NOMO-1 (cell line): Measurements from ENCODE around the gene SPACA7.
"Not testable (repeated sequence)": the region's sequence is repeated elsewhere in the genome, so short reads cannot be mapped to it uniquely, and the experiment has no call there.

Source experiments
- DNase-seq, 2 experiments: peaks; one replicate each; lab custom pipeline; 2025; ENCODE audit not compliant: unreplicated experiment in 2 of 2; lab: John Stamatoyannopoulos, UW

The SPACA7 gene

DNA sequence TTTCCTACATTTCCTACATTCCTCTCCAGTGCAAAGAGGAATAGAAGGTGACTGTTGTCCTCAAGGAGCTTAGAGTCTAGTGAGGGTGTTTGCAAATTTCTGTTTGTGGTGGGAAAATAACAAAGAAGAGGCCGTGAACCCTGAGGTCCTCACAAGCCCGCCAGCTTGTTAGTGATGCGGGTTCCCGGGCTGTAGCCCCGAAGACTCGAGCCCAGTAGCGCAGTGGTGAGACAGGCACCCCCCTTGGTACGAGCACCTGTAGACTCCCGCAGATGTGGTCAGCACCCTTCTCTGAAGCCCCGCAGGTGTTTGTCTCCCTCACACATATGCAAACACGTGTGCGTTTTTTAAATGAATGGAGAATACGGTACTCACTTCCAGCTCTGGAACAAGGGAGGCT, 26.5 kb upstream of the SPACA7 start:
- no peak for DNase-seq

DNA sequence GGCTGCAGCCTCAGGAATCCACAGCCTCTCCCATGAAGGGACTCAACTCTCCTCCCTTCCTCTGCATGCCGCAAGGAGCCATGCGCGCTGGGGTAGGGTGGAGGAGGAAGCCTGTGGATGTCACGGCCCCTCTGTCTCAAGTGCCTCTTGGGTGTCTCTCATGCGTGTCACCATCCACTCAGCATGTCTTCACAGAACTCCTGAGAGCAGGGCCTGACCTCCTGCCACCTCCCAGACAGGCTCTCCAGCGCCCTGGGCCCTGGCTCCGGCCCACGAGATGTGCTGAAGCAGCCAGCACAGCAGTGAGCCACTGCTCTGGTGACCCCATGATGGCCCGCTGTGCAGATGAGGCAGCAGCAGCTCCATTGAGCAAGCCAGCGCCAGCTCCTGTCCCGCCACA, 25.9 kb upstream of the SPACA7 start:
- DNase-seq = no peak

DNA sequence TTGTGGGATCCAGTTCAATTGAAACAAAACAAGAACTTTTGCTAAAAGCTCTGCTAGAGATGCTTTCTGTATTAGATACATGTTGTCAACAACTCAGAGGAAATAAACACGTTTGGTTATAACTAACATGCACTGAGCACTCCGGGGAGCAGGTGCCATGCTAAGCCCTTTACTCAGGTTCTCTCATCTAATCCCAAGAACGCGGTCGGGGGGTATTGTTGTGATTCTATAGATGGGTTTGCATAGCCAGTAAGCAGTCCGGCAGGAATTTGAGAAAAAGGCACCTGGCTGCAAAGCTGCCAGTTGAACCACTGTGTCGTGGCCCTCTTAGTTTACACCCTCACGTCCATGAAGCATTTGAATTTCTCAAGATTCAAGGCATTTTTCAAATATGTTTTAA, 24.3 kb upstream of the SPACA7 start:
- DNase-seq = no peak

DNA sequence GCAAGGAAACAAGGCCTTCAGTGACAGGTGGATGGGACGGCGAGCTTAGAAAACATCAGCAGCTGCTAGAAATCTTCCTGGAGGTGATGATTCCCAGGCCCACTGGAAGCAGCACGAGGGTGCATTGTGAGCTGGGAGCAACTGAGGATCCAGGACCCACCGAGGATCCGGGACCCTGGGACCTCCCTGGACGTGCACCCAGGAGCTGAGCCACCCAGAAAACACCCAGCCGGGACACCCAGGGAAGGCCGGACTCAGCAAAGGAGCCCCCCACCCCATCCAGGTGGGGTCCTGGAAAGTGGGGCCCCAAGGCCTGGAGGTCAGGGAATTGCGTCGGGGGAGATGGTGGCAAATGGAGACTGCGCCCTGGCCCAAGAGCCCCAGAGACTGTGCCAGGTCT, 22.3 kb upstream of the SPACA7 start:
- no peak for DNase-seq

DNA sequence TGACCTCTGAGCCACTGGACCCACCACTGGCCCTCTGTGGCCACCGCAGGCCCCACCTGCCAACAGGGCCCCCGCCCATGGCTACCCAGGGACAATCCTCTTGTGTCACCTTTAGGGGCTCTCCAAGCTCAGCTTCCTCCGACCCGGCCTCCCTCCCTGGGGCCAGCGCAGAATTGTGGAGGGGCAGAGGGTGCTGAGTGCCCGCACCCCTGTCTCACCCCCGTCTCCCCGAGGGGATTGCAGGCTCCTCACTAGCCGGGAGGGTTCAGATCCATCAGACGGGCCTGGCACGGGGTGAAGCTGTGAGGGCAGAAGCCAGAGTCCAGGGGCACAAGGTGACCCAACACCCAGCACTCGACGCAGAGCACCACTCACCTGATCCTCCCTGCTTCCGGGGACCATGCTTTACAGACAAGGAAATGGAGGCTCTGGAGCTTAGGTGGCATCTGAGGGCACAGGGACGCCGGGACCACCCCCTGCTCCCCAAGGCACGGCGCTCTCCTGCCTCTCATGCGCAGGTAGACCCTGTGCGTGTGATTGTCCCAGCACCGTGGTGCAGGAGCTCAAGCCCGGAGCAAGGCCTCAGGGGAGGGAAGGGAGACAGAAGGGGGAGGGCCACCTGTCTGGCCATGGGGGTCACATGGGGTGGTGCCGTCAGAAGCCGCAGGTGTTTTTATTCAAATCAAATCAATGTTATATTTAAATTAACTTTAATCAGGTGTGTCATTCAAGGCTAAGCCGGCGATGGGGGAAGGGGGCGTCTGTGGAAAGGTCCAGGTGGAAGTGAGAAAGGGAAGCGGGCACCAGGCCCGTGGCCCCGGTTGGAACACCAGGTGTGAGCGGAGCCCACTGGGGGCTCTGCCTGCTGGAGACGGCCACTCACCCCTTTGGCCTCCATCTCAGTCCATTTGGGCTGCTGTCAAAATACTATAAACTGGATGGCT, 21.6 kb upstream of the SPACA7 start:
- no peak for DNase-seq

DNA sequence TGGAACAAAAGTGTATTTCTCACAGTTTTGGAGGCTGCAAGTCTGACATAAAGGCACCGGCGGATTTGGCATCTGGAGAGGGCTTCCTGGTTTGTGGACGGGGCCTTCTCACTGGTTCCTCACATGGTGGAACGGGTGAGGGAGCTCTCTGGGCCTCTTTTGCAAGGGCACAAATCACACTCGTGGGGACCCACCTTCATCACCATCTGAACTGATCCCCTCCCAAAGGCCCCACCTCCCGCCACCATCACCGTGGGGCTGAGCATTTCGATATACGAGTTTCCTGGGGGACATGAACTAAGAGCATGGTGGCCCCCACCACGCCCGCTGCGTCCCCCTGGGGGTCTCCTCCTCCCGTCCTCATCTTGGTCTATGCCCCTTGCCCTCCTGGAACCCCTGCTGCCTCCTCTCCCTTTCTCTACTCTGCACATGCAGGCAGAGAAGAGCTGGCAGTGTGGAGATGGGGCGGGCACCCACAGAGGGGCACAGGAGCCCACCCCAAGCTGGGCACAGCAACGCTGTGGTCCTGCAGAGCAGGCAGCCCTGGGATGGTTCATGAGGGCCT, 20.8 kb upstream of the SPACA7 start:
- DNase-seq = no peak

DNA sequence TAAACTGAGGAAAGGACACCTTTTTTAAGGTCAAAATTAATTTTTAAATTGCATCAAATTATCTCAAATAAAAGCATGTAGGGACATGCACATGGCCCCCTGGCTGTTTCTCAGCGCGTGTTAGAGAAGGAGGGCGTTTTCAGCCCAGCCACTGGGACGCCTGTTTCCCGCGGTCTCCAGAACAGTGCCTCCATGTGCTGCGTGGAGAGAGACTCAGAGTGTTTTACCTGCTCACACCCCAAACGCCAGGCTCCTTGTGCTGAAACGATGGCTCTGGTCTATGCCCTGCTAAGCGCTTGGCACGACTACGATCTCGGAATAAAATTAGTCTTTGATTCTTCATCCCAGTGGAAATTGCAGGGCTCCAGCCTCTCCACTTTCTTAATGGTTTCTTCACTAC, 20.0 kb upstream of the SPACA7 start:
- DNase-seq = no peak

DNA sequence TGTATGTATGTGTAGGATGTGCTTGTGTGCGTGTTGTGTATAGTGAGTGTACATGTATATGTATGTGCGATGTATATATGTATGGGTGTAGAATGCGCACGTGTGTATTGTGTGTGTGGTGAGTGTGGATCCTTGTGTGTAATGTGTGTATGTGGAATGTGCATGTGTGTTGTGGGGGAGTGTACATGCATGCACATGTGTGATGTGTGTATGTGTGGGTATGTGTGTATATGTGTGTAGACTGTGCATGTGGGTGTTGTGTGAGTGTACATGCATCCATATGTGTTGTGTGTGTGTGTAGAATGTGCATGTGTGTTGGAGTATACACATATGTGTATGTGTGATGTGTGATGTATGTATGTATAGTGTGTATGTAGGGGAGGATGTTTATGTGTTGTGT, 18.0 kb upstream of the SPACA7 start:
- DNase-seq = no peak

DNA sequence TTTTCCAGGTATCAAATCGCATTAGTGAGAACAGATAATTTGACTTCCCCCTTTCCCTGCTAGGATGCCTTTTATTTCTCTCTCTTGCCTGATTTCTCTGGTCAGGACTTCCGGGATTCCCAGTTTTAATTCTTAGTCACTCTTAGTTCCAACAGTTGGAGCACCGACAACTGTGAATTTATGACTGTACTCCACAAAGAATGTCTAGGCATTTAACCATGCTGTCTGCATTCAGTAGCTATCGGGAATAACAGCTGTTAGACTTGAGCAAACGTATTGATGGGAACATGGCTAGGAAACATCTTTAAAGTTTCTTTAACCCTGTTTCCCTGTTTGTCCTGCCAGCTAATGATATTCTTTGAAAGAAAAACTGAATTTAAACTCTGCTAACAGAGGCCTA, 14.1 kb upstream of the SPACA7 start:
- no peak for DNase-seq

DNA sequence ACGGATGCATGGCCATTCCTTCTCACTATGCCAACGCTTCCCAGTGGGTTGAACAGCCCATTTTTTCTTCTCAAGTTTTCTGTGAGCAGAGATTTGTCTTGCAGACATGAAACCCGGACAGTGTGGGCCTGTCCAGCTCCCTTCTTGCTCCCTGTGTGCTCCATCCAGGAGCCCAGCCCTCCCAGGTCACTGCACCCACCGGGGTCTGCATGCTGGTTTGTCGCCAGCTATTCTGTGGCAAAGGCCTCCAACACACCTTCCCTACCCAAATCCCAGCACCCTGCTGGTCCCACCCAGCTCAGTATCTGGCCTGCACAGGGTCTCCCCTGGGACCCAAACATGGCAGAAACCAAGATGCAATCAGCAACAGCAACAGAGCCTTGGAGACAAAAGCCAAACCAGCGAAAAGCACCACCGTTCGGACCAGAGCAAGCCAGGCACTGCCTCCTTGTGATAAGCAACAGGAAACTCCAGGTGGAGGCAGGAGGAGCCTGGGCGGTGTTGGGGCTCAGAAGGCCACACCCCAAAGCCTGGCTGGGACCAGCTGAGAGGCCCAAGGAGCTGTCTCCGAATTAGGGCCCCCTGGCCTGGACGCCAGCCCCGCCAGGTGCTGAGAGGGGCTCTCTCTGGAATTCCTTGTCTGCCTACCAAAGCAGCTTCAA, 12.2 kb upstream of the SPACA7 start:
- no peak for DNase-seq

DNA sequence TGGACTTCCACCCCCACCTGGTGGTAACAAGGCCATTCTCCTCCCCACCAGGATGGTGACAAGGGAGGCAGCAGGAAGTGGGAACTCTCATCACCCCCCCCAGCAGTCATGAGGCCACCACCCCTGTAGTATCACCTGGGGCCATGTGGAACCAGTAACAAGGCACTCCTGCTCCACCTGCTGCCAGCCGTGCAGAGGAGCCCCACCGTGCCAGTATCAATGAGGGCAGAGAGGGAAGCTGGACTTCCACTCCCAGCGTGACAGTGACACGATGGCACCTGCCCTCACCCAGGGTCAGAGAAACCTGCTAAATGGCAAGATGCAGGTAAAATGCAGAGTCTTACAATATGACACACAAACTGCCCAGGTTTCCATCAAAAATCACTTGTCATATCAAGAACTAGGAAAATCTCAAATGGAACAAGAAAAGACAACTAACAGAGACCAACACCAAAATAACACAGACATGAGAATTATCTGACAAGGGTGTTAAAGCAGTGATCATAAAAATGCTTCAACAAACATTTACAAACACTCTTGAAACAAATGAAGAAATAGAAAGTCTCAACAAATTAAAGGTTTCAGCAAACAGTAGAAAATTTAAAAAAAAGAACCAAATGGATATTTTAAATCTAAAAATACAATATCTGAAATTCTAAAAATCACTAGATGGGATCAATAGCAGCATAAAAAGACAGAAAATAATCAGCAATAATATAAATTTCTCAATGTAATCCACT, 9.1 kb upstream of the SPACA7 start:
- no peak for DNase-seq

DNA sequence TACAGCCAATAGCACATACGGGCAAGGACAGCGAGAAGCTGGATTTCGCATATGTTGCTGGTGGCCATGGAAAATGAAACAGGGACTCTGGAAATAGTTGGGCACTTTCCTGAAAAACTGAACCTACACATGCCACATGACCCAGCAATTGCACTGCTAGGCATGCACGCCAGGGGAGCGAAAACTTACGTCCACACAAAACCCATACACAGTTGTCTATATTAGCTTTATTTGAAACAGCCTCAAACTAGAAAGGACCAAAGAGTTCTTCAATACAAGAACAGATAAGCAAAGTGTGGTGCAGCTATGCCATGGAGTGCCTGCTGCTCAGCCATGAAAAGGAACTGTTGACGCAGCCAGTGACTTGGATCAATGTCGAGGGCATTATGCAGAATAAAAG, 7.3 kb upstream of the SPACA7 start:
- no peak for DNase-seq

DNA sequence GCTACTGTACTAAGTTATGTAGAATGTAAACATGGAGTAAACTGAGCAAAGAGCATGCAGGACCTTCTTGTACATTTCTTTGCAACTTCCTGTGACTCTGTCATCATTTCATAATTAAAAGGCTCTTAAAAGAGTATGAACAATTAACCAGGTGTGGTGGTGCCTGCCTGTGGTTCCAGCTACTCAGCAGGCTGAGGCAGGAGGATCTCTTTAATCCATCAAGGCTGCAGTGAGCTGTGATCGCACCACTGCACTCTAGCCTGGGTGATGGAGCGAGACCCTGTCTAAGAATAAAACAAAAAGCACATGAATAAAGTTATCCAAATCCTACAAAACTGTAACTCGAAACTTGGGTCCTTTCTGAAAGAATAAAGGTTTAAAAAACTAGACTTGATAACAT, 5.8 kb upstream of the SPACA7 start:
- DNase-seq = no peak

DNA sequence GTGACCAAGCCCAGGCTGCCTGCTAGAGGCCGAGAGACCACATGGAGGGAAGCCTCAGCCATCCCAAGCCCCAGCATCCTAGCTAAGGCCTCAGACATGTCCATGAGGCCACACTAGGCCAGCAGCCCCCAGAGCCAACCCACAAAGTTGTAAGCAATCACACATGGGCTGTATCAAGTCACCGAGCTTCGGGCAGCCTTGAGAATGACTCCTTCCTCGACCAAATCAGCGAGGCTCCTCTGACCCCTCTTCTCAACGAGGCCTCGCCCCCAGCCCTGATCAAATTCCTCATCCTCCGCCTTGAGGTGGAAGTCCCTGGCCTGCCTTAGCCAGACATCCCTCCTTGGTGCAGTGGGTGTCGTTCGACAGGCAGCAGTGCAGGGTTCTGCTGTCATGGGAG, 1.9 kb upstream of the SPACA7 start:
- DNase-seq = no peak

DNA sequence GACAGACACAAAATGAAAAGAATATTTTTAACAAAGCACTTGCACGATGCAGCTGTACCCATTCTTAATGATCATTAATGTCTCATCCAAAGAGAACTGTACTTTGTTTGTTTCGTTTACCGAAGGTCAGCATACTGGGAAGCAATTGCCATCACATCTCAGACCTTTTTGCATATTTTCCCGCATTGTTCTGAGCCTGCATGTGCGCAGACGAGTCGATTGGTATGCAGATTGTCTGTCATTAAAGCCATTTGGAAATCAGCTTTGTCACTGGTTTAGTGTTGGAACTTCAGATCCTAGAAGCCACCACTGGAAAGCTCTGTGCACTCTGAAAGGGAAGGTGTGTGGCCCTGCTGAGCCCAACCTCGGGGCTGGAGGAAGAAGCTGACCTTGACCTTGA, 15.6 kb downstream of the SPACA7 start:
- no peak for DNase-seq

DNA sequence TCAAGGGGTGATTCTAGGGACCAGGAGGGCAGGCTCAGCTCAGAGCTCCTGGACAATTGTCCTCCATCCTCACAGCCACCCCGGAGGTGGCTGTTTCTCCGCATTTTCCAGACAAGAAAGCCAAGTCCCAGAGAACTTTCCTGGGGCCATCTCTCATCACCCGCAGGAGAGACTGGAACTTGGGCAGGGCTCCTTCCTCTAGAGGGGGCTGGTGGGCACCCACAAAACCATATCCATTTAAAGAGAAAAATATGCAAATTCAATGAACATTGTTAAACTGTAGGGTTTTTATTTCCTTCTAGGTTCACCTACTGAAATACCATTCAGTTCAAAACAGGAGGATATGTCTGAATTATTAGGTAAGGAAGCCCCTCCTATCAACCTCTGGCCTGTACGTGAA, 16.6 kb downstream of the SPACA7 start:
- DNase-seq = no peak

DNA sequence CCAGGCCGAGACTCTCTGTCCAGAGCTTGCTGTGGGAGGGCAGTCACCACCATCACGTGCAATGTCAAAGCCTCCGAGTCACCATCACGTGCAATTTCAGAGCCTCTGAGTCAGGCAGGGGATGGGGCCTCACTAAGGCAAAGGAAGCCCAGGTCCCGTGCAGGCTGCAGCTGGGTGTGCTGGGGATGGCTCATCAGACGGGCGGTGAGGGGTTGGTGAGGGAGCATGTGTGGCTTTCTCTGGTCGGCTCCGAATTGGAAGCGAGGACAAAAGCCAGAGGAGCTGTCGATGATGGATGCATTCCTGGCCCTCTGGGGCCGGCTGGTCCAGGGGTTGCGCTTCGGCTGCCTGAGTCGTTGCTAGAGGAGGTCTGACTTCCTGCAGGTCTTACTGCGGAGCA, 18.9 kb downstream of the SPACA7 start:
- DNase-seq = not testable (repeated sequence)

DNA sequence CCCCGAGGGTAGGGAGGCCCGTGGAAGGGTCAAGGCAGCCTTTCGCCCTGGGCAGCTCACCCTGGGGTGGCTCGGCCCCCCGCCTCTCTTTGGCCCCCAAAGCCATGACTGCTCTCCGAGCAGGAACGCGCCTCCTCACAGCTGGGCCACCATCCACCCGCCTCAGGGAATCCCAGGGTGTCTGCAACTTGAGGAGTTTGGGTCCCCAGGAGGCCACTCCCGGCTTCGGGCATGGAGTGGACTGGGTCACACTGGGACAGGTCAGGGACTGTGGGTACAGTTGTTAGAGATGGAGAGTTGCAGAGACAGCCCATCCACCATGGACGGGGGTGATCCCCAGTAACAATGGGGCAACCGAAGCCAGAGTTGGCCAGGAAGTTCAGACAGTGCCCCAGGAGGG, 19.8 kb downstream of the SPACA7 start:
- DNase-seq = not testable (repeated sequence)

DNA sequence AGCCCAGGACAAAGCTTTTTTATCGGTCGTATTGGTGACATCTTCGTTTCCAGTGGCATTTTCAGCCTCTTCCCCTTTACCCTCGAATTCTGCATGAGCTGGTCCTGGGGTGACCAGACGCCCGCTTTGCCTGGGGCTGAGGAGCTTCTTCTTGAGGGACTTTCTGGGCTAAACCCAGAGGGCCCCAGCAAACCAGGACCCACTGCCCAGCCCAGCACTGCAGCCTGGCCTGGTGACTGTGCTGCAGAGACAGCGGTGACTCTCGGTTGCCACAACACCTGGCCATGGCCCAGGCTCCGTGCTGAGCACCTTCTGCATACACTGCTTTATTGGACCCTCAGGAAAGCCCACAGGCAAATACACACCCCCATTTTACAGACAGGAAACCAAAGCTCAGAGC, 21.0 kb downstream of the SPACA7 start:
- DNase-seq = no peak

DNA sequence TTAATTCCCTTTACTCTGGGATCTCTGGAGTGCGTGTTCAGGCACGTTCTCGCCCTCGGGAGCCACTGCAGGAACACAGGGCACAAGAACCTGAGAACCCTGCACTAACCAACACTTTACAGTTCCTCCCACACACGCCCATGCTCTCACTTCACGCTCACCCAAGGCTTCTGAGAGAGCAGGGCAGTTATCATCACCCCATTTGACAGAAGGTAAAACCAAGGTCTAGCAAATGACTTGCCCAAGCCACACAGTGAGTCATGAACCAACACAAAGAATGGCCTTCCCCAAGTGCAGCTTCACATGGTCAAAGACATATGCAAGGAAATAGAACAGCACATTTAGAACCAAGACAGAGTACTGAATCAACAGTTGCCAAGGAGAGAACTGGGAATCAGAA, 22.2 kb downstream of the SPACA7 start:
- not testable (repeated sequence) for DNase-seq

DNA sequence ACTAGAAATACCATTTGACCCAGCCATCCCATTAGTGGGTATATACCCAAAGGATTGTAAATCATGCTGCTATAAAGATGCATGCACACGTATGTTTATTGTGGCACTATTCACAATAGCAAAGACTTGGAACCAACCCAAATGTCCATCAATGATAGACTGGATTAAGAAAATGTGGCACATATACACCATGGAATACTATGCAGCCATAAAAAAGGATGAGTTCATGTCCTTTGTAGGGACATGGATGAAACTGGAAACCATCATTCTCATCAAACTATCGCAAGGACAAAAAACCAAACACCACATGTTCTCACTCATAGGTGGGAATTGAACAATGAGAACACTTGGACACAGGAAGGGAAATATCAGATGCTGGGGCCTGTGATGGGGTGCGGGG, 33.7 kb downstream of the SPACA7 start:
- DNase-seq = not testable (repeated sequence)
